Kidney (tissue), 14 donors: ENCODE results near the gene UPK2. TPM values are rescaled to one million over a fixed set of nuclear protein-coding genes. Genes with fewer than 3 reads are reported as not detected.
"Not testable (repeated sequence)": the region's sequence is repeated elsewhere in the genome, so short reads cannot be mapped to it uniquely, and the experiment has no call there.

Experiments
- DNase-seq, 5 donors: peaks; one replicate each; pipeline ENCODE4 v3.0.0-alpha.2; 2013 to 2020
- FAIRE-seq: peaks from 2 replicates; lab custom pipeline; 2012; peaks lifted over from hg19 to GRCh38; lab: Jason Lieb, UNC
- H3K27ac ChIP-seq, 2 donors: one replicate each; pipeline ENCODE4 v1.7.0; 2013; ENCODE audit warnings: low read depth in 2 of 2, low read length in 2 of 2, inconsistent platforms in 1 of 2
- H3K27me3 ChIP-seq: one replicate; pipeline ENCODE4 v1.7.1; 2013; ENCODE audit warnings: low read length, inconsistent platforms; ENCODE audit not compliant: control insufficient read depth, insufficient read depth
- H3K36me3 ChIP-seq, 3 donors: one replicate each; pipeline versions ENCODE4 v1.7.0 to v1.7.1; 2013; ENCODE audit warnings: low read length in 3 of 3, control low read depth in 1 of 3, inconsistent platforms in 1 of 3; ENCODE audit not compliant: insufficient read depth in 3 of 3, control insufficient read depth in 2 of 3
- H3K4me1 ChIP-seq, 3 donors: one replicate each; pipeline versions ENCODE4 v1.7.0 to v1.7.1; 2013; ENCODE audit warnings: low read length in 3 of 3, inconsistent platforms in 1 of 3, low read depth in 1 of 3; ENCODE audit not compliant: control insufficient read depth in 2 of 3, insufficient read depth in 2 of 3
- H3K4me3 ChIP-seq, 3 donors: one replicate each; pipeline versions ENCODE4 v1.7.0 to v1.8.1; 2013; ENCODE audit warnings: low read length in 3 of 3, control low read depth in 1 of 3, inconsistent platforms in 1 of 3
- H3K9ac ChIP-seq, 3 donors: one replicate each; pipeline versions ENCODE4 v1.7.0 to v1.7.1; 2013; ENCODE audit warnings: low read length in 3 of 3, control low read depth in 1 of 3, inconsistent platforms in 1 of 3
- H3K9me3 ChIP-seq, 3 donors: one replicate each; pipeline versions ENCODE4 v1.7.0 to v1.7.1; 2013; ENCODE audit warnings: low read length in 3 of 3, control low read depth in 1 of 3, inconsistent platforms in 1 of 3; ENCODE audit not compliant: control insufficient read depth in 2 of 3, insufficient read depth in 1 of 3
- CTCF ChIP-seq: IDR thresholded peaks from 3 replicates; pipeline ENCODE4 v1.5.1; 2012; ENCODE audit warnings: mild to moderate bottlenecking, moderate library complexity, borderline replicate concordance; ENCODE audit not compliant: insufficient read depth; ENCODE audit errors: extremely low read depth
- intact Hi-C: fragments of 100-400 bp; cut with DNase I; formaldehyde crosslinking; loops from one replicate; pipeline ENCODE4 v1.11.1; 2022
- polyA plus RNA-seq: library from polyadenylated mRNA; stranded (reverse); fragments of 350-450 nt; fragmentation: Illumina TruSeq; extraction: RNeasy Lipid Tissue Mini Kit (QIAGEN cat#74804); gene quantifications from one replicate; pipeline ENCODE4 v1.2.3, GENCODE V29; 2014; ENCODE audit warnings: low read depth, low replicate concordance; ENCODE audit not compliant: insufficient read depth
- total RNA-seq: library from RNA; stranded (reverse); fragmentation: NEBNext Ultra II Directional; extraction: Animal tissue kit (Norgen Biotek cat#: 25700); gene quantifications from one replicate; pipeline ENCODE4 v1.2.1, GENCODE V29; 2021
- donor health status: control.
- donor health status: control.
- donor health status: control.
- donor health status: control.
- donor health status: control.
- donor health status: DM: yes; HTN: yes; CAD: no.
- donor health status: Normal renal cell carcinoma (clear cell type).

Gene UPK2
- total and polyA plus RNA-seq, 2 donors from 2014 or later, result not detected

- Histone ChIP-seq H3K9me3 (no peaks in the 10 kb centered on the region), H3K4me3 (no peak overlapping the region), H3K27me3 (no peaks in the 10 kb centered on the region), H3K36me3 (no peaks in the 10 kb centered on the region), H3K4me1 (no peaks in the 10 kb centered on the region), H3K27ac (no peak overlapping the region), H3K9ac (no peak overlapping the region)
- FAIRE-seq (no peak), DNase-seq (peak; percentile 65 to 84 (median 75))
- intact Hi-C loops, result no loop called here
- TF ChIP-seq CTCF, result no peak
Measured at GRCh38 chr11:118939953-118940598, 16.0 kb upstream of the UPK2 start.

- Histone ChIP-seq H3K9ac (no peak overlapping the region), H3K9me3 (no peaks in the 10 kb centered on the region), H3K36me3 (no peaks in the 10 kb centered on the region), H3K4me1 (no peaks in the 10 kb centered on the region), H3K4me3 (no peak overlapping the region), H3K27ac (no peak overlapping the region), H3K27me3 (no peaks in the 10 kb centered on the region)
- FAIRE-seq (no peak), DNase-seq (peak in 1 of 5 donors; percentile 10)
- intact Hi-C loops, result no loop called here
- TF ChIP-seq CTCF, result no peak
Measured at GRCh38 chr11:118947091-118947490, 9.0 kb upstream of the UPK2 start.

GRCh38 chr11:118948000-118948399 is 8.1 kb upstream of the UPK2 start:
- intact Hi-C loops, result no loop called here
- TF ChIP-seq CTCF, result no peak
- no peak for FAIRE-seq
- H3K9ac ChIP-seq, result no peak overlapping the region
- H3K36me3 ChIP-seq, result no peaks in the 10 kb centered on the region
- H3K27me3 ChIP-seq, result no peaks in the 10 kb centered on the region
- H3K9me3 ChIP-seq, result no peaks in the 10 kb centered on the region
- H3K4me1 ChIP-seq, result no peaks in the 10 kb centered on the region
- DNase-seq, result no peak
- no peak overlapping the region for H3K4me3 ChIP-seq
- no peak overlapping the region for H3K27ac ChIP-seq

- Histone ChIP-seq H3K9ac (no peak overlapping the region), H3K27ac (no peak overlapping the region), H3K27me3 (no peaks in the 10 kb centered on the region), H3K9me3 (no peaks in the 10 kb centered on the region), H3K36me3 (no peaks in the 10 kb centered on the region), H3K4me1 (no peaks in the 10 kb centered on the region), H3K4me3 (no peak overlapping the region)
- FAIRE-seq, result no peak
- TF ChIP-seq CTCF, result no peak
- DNase-seq, result peak in 4 of 5 donors; percentile 4 to 77 (median 30)
- intact Hi-C loops, result no loop called here
Measured at GRCh38 chr11:118953265-118953664, 2.8 kb upstream of the UPK2 start.

GRCh38 chr11:118953976-118954375 is 2.1 kb upstream of the UPK2 start:
- FAIRE-seq, H3K27me3 ChIP-seq, H3K9me3 ChIP-seq, H3K9ac ChIP-seq, H3K27ac ChIP-seq, H3K4me3 ChIP-seq, intact Hi-C loops, H3K36me3 ChIP-seq, H3K4me1 ChIP-seq: not testable (repeated sequence)
- peak in 1 of 5 donors; percentile 4 for DNase-seq
